ENCODE measurements around the gene TEX13D. TPM values are rescaled to one million over a fixed set of nuclear protein-coding genes. Genes with fewer than 3 reads are reported as not detected.

TEX13D gene
- total RNA-seq: not detected
- not detected for polyA plus RNA-seq

- Histone ChIP-seq H3K9ac (ENCODE audit: low read depth in 1 of 2, low read length in 2 of 2) (no peak within 1 kb of the TSS), H3K27me3 (ENCODE audit: control insufficient read depth in 4 of 4, insufficient read depth in 4 of 4, low read length in 3 of 4) (no peaks in the 10 kb centered on the region), H3K4me1 (ENCODE audit: control insufficient read depth in 4 of 4, insufficient read depth in 4 of 4, low read length in 3 of 4) (no peaks in the 10 kb centered on the region), H3K4me3 (ENCODE audit: low read depth in 1 of 3, low read length in 3 of 3) (no peak within 1 kb of the TSS), H3K27ac (ENCODE audit: low read depth in 1 of 2, low read length in 2 of 2) (no peak within 1 kb of the TSS), H3K9me3 (ENCODE audit: control insufficient read depth in 4 of 4, low read length in 3 of 4) (no peaks in the 10 kb centered on the region), H3K36me3 (ENCODE audit: control insufficient read depth in 4 of 4, insufficient read depth in 3 of 4, low read depth in 1 of 4, low read length in 3 of 4) (no peaks in the 10 kb centered on the region)
- no peak for DNase-seq (ENCODE audit: low spot score)
- whole genome bisulfite sequencing: 98% methylated on average over 57 of the region's 57 CpGs
- no peak for TF ChIP-seq MAX (IDR thresholded peaks at IDR 0.05)
These were observed at the start of gene TEX13D for GRCh38 chrX:124332481-124333424. Gene TEX13D (plus strand): TSS chrX:124332660. CDS start chrX:124332918, 258 bp downstream.

GRCh38 chrX:124289443-124289842 lies 43.0 kb upstream of the TEX13D start:
- TF ChIP-seq ATF3 (IDR thresholded peaks at IDR 0.05) (no peak), RAD21 (IDR thresholded peaks at IDR 0.05) (no peak), FOXA1 (IDR thresholded peaks at IDR 0.05) (no peak), ZBTB33 (IDR thresholded peaks at IDR 0.05) (no peak), GABPA (IDR thresholded peaks at IDR 0.05 in 1 of 2, conservative IDR thresholded peaks at IDR 0.05 in 1 of 2) (no peak), SP1 (IDR thresholded peaks at IDR 0.05) (no peak), YY1 (IDR thresholded peaks at IDR 0.05) (no peak), RXRA (IDR thresholded peaks at IDR 0.05) (no peak), HNF4A (conservative IDR thresholded peaks at IDR 0.05) (no peak), MAX (IDR thresholded peaks at IDR 0.05) (no peak), REST (IDR thresholded peaks at IDR 0.05) (no peak), HNF4G (IDR thresholded peaks at IDR 0.05) (no peak), FOXA2 (IDR thresholded peaks at IDR 0.05) (no peak), NR2F2 (IDR thresholded peaks at IDR 0.05) (no peak), CTCF (IDR thresholded peaks at IDR 0.05; ENCODE audit: low read depth, low read length, missing input control) (no peak), TAF1 (conservative IDR thresholded peaks at IDR 0.05) (no peak), JUND (IDR thresholded peaks at IDR 0.05) (no peak), EGR1 (IDR thresholded peaks at IDR 0.05; ENCODE audit: low read depth in 2 of 2) (no peak)
- H3K27ac ChIP-seq (ENCODE audit: low read depth in 1 of 2, low read length in 2 of 2): no peak overlapping the region
- no peaks in the 10 kb centered on the region for H3K4me1 ChIP-seq (ENCODE audit: control insufficient read depth in 4 of 4, insufficient read depth in 4 of 4, low read length in 3 of 4)
- DNase-seq (ENCODE audit: low spot score): no peak
- no peak overlapping the region for H3K4me3 ChIP-seq (ENCODE audit: low read depth in 1 of 3, low read length in 3 of 3)
- no peaks in the 10 kb centered on the region for H3K9me3 ChIP-seq (ENCODE audit: control insufficient read depth in 4 of 4, low read length in 3 of 4)
- 58% methylated on average over 4 of the region's 4 CpGs for WGBS
- peaks cover 0 to 5% (median 0%) of the 10 kb centered on the region in 4 donors for H3K27me3 ChIP-seq (ENCODE audit: control insufficient read depth in 4 of 4, insufficient read depth in 4 of 4, low read length in 3 of 4)
- H3K9ac ChIP-seq (ENCODE audit: low read depth in 1 of 2, low read length in 2 of 2): no peak overlapping the region
- no peaks in the 10 kb centered on the region for H3K36me3 ChIP-seq (ENCODE audit: control insufficient read depth in 4 of 4, insufficient read depth in 3 of 4, low read depth in 1 of 4, low read length in 3 of 4)
